NCI-H2107 (cell line): ENCODE results near the gene BAK1.
"Not testable (repeated sequence)": the region's sequence is repeated elsewhere in the genome, so short reads cannot be mapped to it uniquely, and the experiment has no call there.

Source experiments
- DNase-seq: peaks from one replicate; lab custom pipeline; 2025; lab: John Stamatoyannopoulos, UW

Gene BAK1

GRCh38 chr6:33607784-33608161 lies 27.7 kb upstream of the BAK1 start:
- DNase-seq = no peak

GRCh38 chr6:33607126-33607783 lies 27.2 kb upstream of the BAK1 start:
- no peak for DNase-seq

GRCh38 chr6:33606642-33607041 lies 26.6 kb upstream of the BAK1 start:
- DNase-seq = no peak

GRCh38 chr6:33604941-33605854 lies 25.1 kb upstream of the BAK1 start:
- DNase-seq = no peak

GRCh38 chr6:33602180-33602579 lies 22.1 kb upstream of the BAK1 start:
- no peak for DNase-seq

- DNase-seq = no peak
These were observed 20.7 kb upstream of the BAK1 start for GRCh38 chr6:33600761-33601160.

GRCh38 chr6:33599413-33599938 lies 19.4 kb upstream of the BAK1 start:
- DNase-seq = no peak

GRCh38 chr6:33597551-33598322 lies 17.7 kb upstream of the BAK1 start:
- no peak for DNase-seq

- not testable (repeated sequence) for DNase-seq
These were observed 16.8 kb upstream of the BAK1 start for GRCh38 chr6:33596894-33597293.

GRCh38 chr6:33595001-33595846 lies 15.1 kb upstream of the BAK1 start:
- no peak for DNase-seq

- DNase-seq = no peak
These were observed 13.3 kb upstream of the BAK1 start for GRCh38 chr6:33593414-33593727.

GRCh38 chr6:33592595-33593413 lies 12.7 kb upstream of the BAK1 start:
- no peak for DNase-seq

GRCh38 chr6:33592280-33592594 lies 12.2 kb upstream of the BAK1 start:
- DNase-seq = no peak

- no peak for DNase-seq
These were observed 11.5 kb upstream of the BAK1 start for GRCh38 chr6:33591424-33592032.

- no peak for DNase-seq
These were observed 10.6 kb upstream of the BAK1 start for GRCh38 chr6:33590531-33591198.

- DNase-seq = no peak
These were observed 9.9 kb upstream of the BAK1 start for GRCh38 chr6:33589731-33590530.

- no peak for DNase-seq
These were observed 9.3 kb upstream of the BAK1 start for GRCh38 chr6:33589392-33589730.

- DNase-seq = no peak
These were observed 8.8 kb upstream of the BAK1 start for GRCh38 chr6:33588894-33589293.

GRCh38 chr6:33587529-33587928 lies 7.5 kb upstream of the BAK1 start:
- no peak for DNase-seq
